Effector CD8-positive, alpha-beta T cell (primary cell): ENCODE results near the gene PEX5L.

ENCODE experiments used
- DNase-seq: peaks from one replicate; lab custom pipeline; 2025; lab: John Stamatoyannopoulos, UW

Gene PEX5L

GRCh38 chr3:179772297-179772696 lies 264.4 kb downstream of the PEX5L start:
- DNase-seq, result no peak

- no peak for DNase-seq
Measured at GRCh38 chr3:179771797-179772196, 264.9 kb downstream of the PEX5L start.

- no peak for DNase-seq
Measured at GRCh38 chr3:179769411-179770247, 267.1 kb downstream of the PEX5L start.

- no peak for DNase-seq
Measured at GRCh38 chr3:179768080-179768479, 268.7 kb downstream of the PEX5L start.

GRCh38 chr3:179766416-179767133 lies 270.2 kb downstream of the PEX5L start:
- DNase-seq, result no peak

- no peak for DNase-seq
Measured at GRCh38 chr3:179765396-179765795, 271.3 kb downstream of the PEX5L start.

- no peak for DNase-seq
Measured at GRCh38 chr3:179760944-179761343, 275.8 kb downstream of the PEX5L start.

- DNase-seq, result no peak
Measured at GRCh38 chr3:179750720-179751328, 285.9 kb downstream of the PEX5L start.

- DNase-seq, result no peak
Measured at GRCh38 chr3:179745716-179746115, 291.0 kb downstream of the PEX5L start.

GRCh38 chr3:179745079-179745478 lies 291.7 kb downstream of the PEX5L start:
- no peak for DNase-seq
